Measurements from ENCODE around the gene IRAK3.

GRCh38 chr12:66176105-66176900 is 12.7 kb upstream of the IRAK3 start:
- no peak for TF ChIP-seq CTCF (IDR thresholded peaks at IDR 0.05)
- no peak for TF ChIP-seq EP300 (IDR thresholded peaks at IDR 0.05)

Data from ovary (tissue), 3 donors.